ENCODE data around the gene EED.
A peak's percentile ranks its signal among the peaks of the same experiment; 100 is the strongest.
"Not testable (repeated sequence)": the region's sequence is repeated elsewhere in the genome, so short reads cannot be mapped to it uniquely, and the experiment has no call there.

Gene EED

DNA sequence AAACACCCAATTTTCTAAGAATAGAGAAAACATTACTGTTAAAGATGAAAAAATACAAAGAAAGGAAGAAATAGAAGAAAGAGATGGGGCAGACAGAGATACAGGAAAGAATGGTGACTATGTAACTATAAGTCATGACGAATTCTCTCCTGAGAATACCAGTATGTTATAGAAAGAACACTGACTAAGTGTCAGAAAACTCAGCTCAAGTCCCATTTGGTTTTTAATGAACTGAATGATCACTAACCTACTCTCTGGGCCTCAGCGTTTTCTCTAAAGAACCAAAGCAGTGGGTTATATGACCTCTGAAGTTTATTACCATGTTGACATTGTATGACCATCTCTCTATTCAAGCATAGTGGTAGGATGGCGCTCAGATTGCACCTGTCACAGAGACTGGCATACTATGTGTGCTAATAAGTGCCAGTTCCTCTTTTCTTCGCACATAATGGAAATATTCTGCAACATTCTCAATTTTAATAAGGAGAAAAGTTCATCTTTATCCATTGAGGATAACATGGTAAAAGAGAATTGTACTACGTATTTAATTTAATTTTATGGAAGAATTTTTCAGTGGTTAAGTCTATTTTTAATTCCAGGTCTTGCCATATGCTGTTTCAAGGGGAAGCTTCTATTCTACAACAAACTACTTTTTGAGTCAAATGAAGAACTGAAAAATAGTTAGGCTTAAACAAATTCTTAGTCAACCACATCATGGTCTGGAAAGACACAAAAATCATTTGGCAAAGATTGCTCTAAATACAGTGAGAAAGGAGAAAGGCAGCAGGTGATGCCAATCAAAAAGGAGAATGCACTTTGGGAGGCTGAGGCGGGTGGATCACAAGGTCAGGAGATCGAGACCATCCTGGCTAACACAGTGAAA, 25.0 kb upstream of the EED start:
- DNase-seq, result no peak

DNA sequence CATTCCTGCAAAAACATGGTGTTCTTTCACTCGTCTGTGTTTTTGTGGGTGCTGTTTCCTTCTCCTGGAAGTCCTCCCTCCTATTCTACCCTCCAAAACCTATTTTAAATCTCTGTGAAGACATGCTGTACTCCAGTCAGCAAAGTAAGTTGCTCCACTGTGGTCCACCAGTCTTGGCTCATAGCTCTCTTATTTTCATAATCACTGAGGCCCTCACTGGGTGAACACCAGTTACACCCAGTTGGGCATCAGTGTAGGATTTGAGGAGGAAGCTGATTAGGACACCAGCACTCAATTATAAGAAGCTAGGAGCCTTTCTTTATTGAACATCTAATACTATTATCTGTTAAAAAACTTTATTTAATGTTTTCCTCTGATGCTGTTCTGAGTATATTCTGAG, 23.9 kb upstream of the EED start:
- DNase-seq, result no peak

DNA sequence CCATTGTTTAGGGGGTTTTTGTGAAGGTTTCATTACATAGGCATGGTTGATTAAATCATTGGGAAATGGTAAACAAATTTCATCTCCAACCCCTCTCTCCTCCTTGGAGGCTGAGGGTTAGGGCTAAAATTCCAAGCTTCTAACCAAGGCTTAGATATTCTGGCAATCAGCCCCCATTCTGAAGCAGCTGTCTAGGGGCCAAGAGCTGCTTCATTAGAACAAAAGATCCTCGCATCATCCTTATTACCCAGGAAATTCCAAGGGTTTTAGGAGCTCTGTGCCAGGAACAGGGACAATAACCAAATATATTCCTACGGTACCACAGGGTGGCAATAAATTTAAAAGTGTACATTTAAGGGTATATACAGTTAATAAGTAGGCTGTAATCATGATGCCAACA, 22.5 kb upstream of the EED start:
- DNase-seq, result no peak

DNA sequence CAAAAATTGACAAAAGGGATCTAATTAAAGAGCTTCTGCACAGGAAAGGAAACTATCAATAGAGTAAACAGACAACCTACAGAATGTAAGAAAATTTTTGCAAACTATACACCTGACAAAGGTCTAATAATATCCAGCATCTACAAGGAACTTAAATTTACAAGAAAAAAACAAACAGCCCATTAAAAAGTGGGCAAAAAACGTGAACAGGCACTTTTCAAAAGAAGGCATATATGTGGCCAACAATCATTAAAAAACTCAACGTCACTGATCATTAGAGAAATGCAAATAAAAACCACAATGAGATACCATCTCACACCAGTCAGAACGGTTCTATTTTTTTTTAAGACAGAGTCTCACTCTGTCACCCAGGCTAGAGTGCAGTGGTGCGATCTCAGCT, 20.0 kb upstream of the EED start:
- DNase-seq, result not testable (repeated sequence)

DNA sequence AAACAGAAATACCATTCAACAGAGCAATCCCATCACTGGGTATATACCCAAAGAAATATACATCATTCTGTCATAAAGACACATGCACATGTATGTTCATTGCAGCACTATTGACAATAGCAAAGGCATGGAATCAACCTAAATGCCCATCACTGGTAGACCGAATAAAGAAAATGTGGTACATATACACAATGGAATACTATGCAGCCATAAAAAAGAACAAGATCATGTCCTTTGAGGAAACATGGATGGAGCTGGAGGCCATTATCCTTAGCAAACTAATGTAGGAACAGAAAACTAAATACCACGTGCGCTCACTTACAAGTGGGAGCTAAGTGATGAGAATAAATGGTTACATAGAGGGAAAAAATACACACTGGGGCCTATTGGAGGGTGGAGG, 19.2 kb upstream of the EED start:
- not testable (repeated sequence) for DNase-seq

DNA sequence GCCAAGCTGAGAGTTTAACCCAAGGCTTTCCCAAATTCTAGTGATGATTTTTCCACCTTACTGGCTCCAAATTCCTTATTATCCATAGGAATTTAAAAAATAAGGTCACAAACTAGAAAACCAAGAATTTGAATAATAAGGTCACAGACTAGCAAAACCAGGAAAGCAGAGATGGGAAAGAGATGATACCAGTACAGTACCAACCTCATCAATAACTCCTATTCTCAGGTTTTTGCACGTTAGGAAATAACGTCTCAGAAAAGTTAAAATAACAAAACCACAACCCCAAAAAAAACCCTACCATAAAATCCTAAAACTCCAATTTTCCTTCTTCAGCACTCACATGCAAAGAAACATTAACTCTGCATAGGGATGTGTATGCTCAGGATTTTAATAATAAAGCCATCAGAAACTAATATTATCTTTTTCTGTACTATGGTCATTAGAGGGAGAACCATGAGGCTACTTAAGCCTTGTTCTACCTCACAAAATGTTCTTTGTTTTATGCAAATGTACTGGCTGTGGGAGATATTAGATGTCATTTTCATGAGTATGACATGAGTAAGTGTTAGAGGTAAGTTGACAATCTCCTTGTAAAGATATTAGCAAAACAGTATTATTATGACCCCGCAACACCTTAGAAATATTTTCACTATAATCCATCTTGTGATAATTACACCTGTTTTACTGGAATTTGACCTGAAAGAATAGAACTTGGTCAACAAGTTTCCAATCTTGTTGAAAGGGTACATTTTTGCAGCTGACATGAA, 16.1 kb upstream of the EED start:
- DNase-seq, result no peak

DNA sequence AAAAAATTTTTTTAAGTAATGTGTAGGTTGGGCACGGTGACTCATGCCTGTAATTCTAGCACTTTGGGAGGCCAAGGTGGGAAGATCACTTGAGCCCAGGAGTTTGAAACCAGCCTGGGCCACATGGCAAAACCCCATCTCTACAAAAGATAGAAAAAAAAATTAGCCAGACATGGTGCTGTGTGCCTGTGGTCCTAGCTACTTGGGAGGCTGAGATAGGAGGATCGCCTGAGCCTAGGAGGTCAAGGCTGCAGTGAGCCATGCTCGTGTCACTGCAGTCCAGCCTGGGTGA, 15.6 kb upstream of the EED start:
- peak; percentile 61 for DNase-seq

DNA sequence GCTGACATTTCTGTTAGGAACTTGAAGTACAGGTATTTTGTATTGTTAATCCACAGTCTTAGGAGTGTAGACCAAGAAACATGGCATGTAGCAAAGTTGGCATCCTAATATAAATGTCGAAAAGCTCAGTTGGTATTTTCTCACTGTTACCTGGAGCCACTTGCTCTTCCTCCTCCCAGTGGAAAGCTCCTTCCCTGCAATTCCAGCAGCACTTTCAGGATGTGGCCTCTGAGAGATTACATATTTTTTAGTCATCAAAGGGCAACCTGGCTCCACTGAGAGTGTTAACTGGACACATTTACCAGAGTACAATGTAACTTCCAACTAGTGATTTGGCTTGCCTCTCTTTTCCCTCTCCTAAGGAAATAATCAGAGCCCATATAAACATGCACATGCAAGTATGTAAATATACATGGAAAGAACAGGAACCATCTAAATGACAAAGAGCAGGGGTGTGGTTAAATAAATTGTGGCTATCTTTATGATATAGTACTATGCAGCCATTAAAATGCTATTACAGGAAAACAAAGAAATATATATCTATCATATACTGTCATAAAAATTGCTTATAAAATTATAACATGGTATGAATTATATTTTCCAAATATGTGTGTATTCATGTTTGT, 14.3 kb upstream of the EED start:
- DNase-seq, result no peak

DNA sequence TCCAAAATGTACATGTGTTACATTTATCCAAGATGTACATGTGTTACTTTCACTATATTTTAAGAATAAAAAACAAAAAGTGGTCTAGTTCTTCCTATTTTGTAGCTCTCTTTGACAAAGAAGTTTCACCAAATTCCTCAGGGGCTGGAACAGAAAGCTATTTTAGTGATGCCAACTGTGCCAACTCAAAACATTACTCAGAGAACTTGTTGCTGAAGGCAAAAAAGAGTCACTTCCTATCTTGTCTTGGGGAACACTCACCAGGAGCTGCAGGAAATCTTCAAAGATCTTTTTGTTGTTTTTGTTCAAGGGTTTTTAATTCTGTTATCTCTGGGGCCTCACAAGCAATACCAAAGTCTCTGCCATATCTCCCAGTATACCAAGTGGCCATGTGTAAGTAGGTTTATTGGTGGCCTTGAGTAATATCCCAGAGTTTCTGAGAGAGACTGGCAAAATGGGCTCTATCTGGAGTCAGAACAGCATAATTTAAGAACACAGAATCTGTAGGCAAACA, 13.6 kb upstream of the EED start:
- DNase-seq, result no peak

DNA sequence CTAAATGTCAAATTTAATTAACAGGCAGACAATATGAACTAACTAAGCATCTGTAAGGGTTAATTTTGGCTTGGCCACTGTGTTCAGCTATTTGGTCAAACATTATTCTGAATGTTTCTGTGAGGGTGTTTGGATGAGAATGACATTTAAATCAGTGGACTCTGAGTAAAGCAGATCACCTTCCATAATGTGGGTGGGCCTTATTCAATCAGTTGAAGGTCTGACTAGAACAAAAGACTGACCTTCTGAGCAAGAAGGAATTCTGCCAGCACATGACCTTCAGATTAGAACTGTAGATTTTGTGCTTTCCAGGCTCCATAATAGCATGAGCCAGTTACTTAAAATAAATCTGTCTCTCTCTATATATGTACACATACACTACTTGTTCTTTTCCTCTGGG, 12.0 kb upstream of the EED start:
- no peak for DNase-seq

DNA sequence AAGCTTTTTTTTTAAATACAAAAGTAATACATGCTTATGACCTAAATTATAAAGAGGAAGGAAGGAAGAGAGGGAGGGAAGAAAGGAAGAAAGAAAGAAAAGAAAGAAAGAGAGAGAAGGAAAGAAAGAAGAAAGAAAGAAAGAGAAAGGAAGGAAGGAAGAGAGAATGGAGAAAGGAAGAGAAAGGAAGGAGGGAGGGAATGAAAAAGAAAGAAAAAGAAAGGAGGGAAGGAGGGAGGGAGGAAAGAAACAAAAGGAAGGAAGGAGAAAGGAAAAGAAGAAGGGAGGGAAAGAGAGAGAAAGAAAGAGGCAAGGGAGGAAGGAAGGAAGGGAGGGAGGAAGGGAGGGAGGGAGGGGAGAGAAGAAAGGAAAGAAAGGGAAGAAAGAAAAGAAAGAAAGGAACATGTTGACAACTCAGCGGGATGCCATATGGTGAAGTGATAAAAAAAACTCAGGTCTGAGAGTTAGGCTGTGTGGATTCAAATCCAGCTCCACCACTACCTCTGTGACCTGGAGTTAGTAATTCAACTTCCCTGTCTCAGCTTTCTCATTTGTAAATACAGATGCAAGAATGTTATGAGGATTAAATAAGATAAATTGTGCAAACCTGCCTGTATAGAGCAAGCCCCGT, 9.6 kb upstream of the EED start:
- DNase-seq, result no peak

DNA sequence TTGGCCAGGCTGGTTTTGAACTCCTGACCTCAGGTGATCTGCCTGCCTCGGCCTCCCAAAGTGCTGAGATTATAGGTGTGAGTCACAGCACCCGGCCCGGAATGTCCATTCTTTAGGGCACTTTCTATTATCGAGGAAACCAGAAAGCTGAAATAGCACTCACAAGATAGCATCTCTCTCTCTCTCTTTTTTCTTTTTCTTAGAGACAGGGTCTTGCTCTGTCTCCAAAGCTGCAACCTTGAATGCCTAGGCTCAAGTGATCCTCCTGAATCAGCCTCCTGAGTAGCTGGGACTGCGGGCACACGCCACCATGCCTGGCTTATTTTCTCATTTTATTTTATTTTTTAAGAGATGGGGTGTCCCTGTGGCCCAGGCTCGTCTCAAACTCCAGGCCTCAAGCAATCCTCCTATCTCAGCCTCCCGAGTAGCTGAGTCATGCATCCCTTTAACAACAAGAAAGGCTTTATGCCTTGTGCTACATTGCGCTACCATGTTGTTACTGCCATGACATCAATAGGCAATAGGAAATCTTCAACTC, 7.2 kb upstream of the EED start:
- no peak for DNase-seq

DNA sequence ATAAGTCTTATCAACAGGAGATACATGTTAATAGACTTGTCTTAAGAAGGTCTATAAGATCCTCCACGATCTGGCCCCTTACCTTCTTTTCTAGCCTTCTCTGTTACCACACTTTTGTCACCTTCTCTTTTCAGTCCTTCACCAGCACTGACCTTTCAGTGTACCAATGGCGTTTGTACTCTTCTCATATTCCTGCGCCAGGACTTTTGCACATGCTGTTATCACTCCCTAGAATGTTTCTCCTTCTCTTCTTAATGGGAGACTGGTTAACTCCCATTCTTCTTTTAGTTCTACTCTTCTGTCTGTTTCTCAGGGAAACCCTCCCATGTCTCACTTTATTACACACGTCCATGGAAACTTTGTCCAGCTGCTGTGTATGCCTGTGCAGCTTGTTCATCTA, 4.4 kb upstream of the EED start:
- DNase-seq, result no peak

DNA sequence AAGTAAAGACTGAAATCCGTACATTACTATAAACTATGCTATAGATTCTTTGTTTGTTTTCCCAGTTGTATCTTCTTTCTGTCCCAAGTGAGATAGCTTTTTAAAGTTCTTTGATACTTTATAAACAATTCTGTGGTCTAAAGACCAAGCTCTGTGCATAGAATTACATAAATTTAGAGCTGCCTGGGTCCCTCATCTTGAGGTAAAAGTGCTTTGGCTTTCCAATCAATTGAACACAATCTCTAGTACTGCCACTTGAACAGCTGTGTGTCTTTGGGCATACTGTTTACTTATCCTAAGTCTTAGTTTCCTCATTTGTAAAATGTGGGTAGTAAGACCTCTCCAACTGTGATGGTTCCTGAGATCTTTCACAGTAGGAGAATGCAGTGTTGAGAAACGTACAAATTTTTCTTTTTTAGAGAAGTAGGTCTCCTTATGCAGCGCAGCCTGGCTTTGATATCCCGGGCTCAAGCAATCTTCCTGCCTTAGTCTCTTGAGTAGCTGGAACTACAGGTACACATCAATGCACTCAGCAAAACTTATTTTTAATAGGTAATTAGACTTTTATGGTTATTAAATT, 2.5 kb upstream of the EED start:
- DNase-seq, result no peak

DNA sequence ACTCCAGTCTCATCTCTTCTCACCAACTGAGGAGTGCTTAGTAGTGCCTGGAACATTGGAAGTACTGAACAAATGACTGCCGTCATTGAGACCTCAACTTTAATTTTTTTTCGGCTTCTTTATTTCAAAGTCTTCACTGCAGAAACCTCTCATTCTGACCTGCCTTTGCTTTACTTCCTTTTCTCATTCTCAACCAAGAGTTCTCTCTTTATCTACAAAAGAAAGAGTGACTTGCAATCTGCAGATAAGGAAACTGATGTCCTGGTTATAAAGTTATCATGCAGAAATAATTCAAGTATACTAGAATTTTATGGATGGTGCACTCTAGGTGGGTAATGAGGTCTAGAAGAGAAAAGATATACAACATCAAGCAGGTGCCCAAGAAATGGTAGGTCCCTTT, 1.2 kb upstream of the EED start:
- no peak for DNase-seq

DNA sequence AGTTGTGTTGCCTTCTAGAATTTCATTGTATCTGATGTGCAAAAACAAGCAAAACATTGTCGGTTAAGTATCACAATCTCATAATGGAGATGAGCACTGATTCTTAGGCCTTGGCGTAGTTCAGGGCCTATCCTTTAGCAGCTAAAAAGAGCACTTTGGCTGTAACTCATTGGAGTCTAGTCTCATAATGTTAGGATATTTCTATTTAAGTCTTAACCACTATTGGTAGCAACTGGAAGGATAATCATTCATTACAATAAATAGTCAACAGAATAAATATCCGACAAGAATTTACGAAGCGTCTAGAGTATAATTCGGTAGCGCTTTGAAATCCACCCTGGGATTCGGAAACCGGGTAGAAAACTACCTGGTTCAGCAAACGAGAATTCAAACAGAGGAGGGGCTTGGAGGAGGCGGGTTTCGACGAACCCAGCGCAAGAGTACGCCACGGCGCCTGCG, 461 bp upstream of the EED start:
- peak; percentile 89 for DNase-seq

DNA sequence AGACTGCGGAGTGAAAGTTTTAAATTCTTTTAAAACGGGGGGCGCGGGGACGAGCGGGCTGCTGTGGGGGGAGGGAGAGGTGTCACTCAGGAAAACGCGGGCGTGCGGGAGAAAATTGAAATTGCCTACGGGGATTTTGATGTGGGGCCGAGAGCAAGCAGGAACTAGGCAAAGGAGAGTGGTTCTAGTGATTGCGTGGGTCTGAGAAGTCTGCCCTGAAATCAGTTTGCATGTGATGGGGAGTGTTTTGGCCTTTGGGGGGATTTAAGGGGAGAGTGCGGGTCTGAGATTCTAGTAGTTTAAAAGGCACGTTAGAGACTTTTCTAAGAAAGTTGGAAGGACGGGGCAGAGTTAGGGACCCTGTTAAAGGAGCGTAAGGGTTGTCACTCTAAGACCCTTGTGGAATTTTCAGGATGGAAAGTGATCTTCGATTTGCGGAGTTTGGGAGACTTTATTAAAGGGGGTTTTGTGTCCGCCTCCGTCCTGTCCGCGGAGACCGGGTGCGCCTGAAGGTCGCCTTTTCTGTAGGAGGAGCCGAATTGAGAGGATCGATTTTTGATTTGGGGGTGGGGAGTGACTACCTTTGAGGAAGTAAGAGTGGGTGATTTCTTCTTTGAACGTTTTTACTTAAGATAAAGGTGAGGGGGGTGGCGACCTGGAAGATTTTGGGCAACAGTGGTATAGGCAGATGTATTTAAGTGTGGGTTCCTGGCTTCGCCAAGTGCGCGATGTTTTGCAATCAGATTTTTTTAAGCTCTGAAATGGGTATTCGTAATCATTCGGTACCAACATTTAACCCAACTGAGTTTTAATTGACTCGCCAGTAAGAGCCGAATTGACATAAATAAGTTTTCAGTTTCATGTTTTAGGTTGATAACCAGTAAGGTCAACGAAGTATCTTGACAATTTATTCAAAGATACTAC, 1.1 kb downstream of the EED start:
- peak; percentile 40 for DNase-seq

DNA sequence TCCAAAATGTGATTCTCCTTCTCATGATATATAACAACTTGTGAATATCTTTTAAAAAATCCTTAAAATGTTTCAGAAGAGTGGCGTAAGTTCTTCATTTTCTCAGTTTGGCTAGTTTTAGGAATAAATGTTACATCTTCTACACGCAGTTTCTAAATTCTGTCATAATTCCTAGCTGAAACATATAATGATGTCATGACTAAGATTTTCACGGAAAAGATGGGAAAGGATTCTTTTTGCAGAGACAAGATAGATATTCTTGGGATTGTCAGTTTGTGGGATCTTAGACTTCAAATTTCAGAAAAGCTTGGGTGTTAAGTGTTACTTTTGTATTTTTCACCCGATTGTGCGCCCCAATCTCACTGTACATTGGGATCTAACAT, 1.7 kb downstream of the EED start:
- no peak for DNase-seq

DNA sequence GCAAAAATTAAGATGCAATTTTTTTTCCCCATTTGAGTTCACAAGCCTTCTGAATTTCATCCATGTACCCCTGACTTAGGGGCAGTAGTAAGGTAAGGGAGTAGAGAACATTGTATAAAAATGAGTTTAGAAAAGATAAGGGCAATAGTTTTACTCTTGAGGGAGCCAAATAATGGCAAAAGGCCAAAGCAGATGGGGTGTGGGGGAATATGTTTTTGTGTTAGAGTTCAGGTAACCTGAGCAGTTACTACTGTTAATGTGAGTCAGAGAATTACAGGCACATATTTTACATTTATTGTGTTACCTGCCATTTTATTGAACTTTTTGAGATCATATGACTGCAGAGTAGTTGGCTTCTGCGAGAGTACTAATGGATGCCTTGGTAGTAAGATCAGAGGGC, 3.1 kb downstream of the EED start:
- DNase-seq, result no peak

DNA sequence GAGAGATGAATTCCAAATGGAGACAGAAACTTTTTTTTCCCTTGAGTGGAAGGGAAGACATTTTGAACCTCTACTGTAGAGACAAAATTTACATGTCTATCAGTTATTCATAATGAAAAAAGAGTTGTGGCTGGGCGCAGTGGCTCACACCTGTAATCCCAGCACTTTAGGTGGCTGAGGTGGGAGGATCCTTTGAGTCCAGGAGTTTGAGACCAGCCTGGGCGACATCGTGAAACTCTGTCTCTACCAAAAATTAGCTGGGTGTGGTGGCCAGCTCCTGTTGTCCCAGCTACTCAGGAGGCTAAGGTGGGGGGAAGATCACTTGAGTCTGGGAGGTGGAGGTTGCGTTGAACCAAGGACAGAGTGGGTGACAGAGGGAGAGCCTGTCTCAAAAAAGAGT, 4.1 kb downstream of the EED start:
- peak; percentile 15 for DNase-seq

DNA sequence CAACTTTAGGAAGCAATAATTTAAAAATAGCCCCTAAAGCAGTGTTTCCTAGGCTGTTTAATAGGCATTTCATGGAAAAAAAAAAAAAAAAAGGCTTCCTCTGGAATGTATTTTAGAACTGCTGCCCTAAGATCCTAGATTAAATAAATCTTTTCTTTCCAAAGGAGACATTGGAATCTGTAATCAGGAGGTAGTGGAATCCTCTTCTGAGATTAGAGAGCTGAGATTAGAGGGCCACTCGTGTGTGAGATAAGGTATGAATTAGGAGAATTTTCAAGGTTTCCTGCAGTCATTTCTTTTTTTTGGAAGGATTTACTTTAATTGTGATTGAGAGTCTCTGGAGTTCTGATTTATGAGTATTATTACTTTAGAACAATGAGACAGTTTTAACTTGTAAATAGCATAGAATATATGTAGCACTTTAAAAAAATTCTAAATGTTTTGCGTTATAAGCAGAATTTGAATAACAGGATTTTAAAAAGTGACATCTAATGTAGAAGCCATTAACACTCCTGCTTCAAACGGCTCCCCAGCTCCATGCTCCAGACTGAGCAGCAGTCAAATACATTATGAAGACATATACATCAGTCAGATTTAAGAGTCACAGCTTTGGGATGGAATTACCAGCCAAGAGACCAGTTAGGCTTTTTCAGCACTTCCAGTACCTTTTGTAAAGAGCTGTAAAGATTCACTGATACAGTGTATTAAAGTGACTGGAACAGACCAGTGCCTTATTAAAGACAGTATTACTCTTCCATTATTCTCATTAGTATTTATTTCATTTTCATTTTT, 5.0 kb downstream of the EED start:
- no peak for DNase-seq

Measured in activated naive CD4-positive, alpha-beta T cell treated with Interleukin-2 at 50 U/mL for 16 hours (primary cell).